ENCODE data around the gene STK32C. TPM values are rescaled to one million over a fixed set of nuclear protein-coding genes. Genes with fewer than 3 reads are reported as not detected.

Gene STK32C
- total RNA-seq, 4 donors from 2014 or later = 1.3 to 5.6 (median 4.7) TPM

GRCh38 chr10:132208462-132209050 lies 99.2 kb downstream of the STK32C start:
- TF ChIP-seq EP300 (IDR thresholded peaks at IDR 0.05) = no peak
- no peak for TF ChIP-seq POLR2AphosphoS5 (IDR thresholded peaks at IDR 0.05)
- no peak for TF ChIP-seq POLR2A (IDR thresholded peaks at IDR 0.05)
- TF ChIP-seq CTCF (IDR thresholded peaks at IDR 0.05) = no peak
- DNase-seq (ENCODE audit: low spot score in 2 of 2) = no peak
- H3K9me3 ChIP-seq = no peaks in the 10 kb centered on the region
- no peak overlapping the region for H3K4me3 ChIP-seq
- H3K36me3 ChIP-seq = no peaks in the 10 kb centered on the region
- no peak overlapping the region for H3K27ac ChIP-seq
- WGBS = 83% methylated on average over 13 of the region's 17 CpGs
- no peaks in the 10 kb centered on the region for H3K27me3 ChIP-seq
- H3K4me1 ChIP-seq = no peaks in the 10 kb centered on the region

- WGBS = 89% methylated on average over 9 of the region's 48 CpGs
- Histone ChIP-seq H3K27ac (no peak overlapping the region), H3K27me3 (no peaks in the 10 kb centered on the region), H3K4me1 (no peaks in the 10 kb centered on the region), H3K4me3 (no peak overlapping the region), H3K36me3 (no peaks in the 10 kb centered on the region), H3K9me3 (no peaks in the 10 kb centered on the region)
- no peak for DNase-seq (ENCODE audit: low spot score in 2 of 2)
- TF ChIP-seq POLR2AphosphoS5 (IDR thresholded peaks at IDR 0.05) = no peak
- TF ChIP-seq CTCF (IDR thresholded peaks at IDR 0.05) = no peak
- TF ChIP-seq POLR2A (IDR thresholded peaks at IDR 0.05) = no peak
- no peak for TF ChIP-seq EP300 (IDR thresholded peaks at IDR 0.05)
These were observed 100.0 kb downstream of the STK32C start for GRCh38 chr10:132207536-132208461.

GRCh38 chr10:132206806-132207535 lies 100.8 kb downstream of the STK32C start:
- Histone ChIP-seq H3K36me3 (no peaks in the 10 kb centered on the region), H3K27me3 (no peaks in the 10 kb centered on the region), H3K9me3 (no peaks in the 10 kb centered on the region), H3K4me1 (no peaks in the 10 kb centered on the region), H3K4me3 (no peak overlapping the region), H3K27ac (no peak overlapping the region)
- TF ChIP-seq EP300 (IDR thresholded peaks at IDR 0.05) = no peak
- no peak for TF ChIP-seq CTCF (IDR thresholded peaks at IDR 0.05)
- no peak for TF ChIP-seq POLR2AphosphoS5 (IDR thresholded peaks at IDR 0.05)
- no peak for TF ChIP-seq POLR2A (IDR thresholded peaks at IDR 0.05)
- WGBS = 93% methylated on average over 19 of the region's 29 CpGs
- DNase-seq (ENCODE audit: low spot score in 2 of 2) = no peak

GRCh38 chr10:132206377-132206745 lies 101.4 kb downstream of the STK32C start:
- DNase-seq (ENCODE audit: low spot score in 2 of 2) = no peak
- Histone ChIP-seq H3K4me1 (no peaks in the 10 kb centered on the region), H3K9me3 (no peaks in the 10 kb centered on the region), H3K4me3 (no peak overlapping the region), H3K27ac (no peak overlapping the region), H3K27me3 (no peaks in the 10 kb centered on the region), H3K36me3 (no peaks in the 10 kb centered on the region)
- WGBS = 89% methylated on average over 10 of the region's 11 CpGs
- TF ChIP-seq CTCF (IDR thresholded peaks at IDR 0.05) (no peak), POLR2A (IDR thresholded peaks at IDR 0.05) (no peak), POLR2AphosphoS5 (IDR thresholded peaks at IDR 0.05) (no peak), EP300 (IDR thresholded peaks at IDR 0.05) (no peak)

Measured in suprapubic skin (tissue), 4 donors.